Keratinocyte (primary cell): ENCODE measurements around the gene B4GALNT3.

Experiments used
- CTCF ChIP-seq, 3 experiments: IDR thresholded peaks in 1 of 3; conservative IDR thresholded peaks in 1 of 3; optimal IDR thresholded peaks in 1 of 3; 2 replicates in 2 of 3; 3 replicates in 1 of 3; pipeline versions ENCODE3 to v1.5.1; 2011; ENCODE audit warnings: low read length in 3 of 3, mild to moderate bottlenecking in 3 of 3, moderate library complexity in 2 of 3, control low read depth in 1 of 3, inconsistent platforms in 1 of 3; ENCODE audit not compliant: insufficient read depth in 2 of 3; ENCODE audit errors: extremely low read depth in 1 of 3
- EZH2 ChIP-seq: IDR thresholded peaks from one replicate; pipeline ENCODE4 v1.6.1; 2012; ENCODE audit warnings: inconsistent platforms, mild to moderate bottlenecking, low read length, moderate library complexity

DNA sequence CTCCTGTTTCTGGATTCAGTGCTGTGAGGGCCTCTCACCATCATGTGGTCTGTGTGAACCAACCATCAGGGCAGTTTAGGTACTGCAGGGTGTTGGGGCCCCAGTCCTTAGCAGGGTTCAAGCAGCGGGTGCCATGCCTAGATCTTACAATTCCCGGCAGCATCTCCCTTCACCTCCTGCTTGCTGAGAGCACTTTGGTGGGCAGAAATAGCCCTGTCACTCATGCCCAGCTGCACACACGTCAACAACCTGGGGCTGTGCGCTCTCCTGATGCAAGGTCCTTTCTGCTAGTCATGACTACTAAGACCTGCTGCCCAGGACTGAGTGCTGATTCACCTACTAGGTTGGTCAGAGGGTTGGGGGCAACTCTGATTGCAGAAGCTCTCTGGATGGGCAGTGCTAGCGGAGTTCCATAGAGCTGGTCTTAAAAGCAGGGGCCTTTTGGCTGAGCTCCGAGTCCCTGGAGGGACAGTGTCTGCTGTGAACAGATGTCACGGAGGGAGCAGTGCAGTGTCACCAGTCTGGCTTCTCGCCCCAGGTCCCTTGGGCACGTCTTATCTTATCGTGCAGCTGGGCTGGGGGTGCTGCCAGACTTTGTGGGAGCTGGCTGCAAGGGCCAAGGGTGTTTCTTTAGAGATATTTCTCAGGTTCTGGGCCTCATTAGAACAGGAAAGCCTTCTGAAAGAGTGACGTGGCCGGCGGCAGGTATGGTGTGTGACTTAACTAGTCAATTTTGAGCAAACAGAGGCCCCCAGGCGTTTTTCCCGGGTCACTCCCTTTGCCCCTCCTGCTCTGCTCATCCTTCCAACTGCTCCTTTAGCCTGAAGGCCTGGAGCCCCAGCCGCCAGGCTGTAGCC, 131.7 kb downstream of the B4GALNT3 start:
- TF ChIP-seq EZH2 (no peak), CTCF (optimal IDR thresholded peaks at IDR 0.05 in 1 of 3, IDR thresholded peaks at IDR 0.05 in 1 of 3, conservative IDR thresholded peaks at IDR 0.05 in 1 of 3; ENCODE audit: extremely low read depth in 1 of 3, insufficient read depth in 2 of 3, low read length in 3 of 3) (peak; percentile 11 to 18 (median 17))
